H9 (cell line): ENCODE measurements around the gene CHD9. TPM values are rescaled to one million over a fixed set of nuclear protein-coding genes. Genes with fewer than 3 reads are reported as not detected.

Experiments
- DNase-seq: peaks from one replicate; pipeline ENCODE4 v3.0.0-alpha.2; 2017
- H2AFZ ChIP-seq: one replicate; pipeline ENCODE4 v1.6.1; 2013; ENCODE audit warnings: mild to moderate bottlenecking, low read length, control low read depth, moderate library complexity
- H2AK5ac ChIP-seq: 2 replicates; pipeline ENCODE4 v1.6.1; 2013; ENCODE audit warnings: low read length, control low read depth, mixed read lengths; ENCODE audit not compliant: insufficient read length
- H2BK120ac ChIP-seq: one replicate; pipeline ENCODE4 v1.6.1; 2013; ENCODE audit warnings: low read depth, mild to moderate bottlenecking, low read length, control low read depth, inconsistent platforms; ENCODE audit not compliant: poor library complexity, severe bottlenecking
- H2BK12ac ChIP-seq: 2 replicates; pipeline ENCODE4 v1.6.1; 2013; ENCODE audit warnings: low read length, control low read depth, mixed read lengths, low read depth; ENCODE audit not compliant: insufficient read length
- H2BK15ac ChIP-seq: 2 replicates; pipeline ENCODE4 v1.6.1; 2013; ENCODE audit warnings: low read depth, low read length, control low read depth
- H2BK20ac ChIP-seq: one replicate; pipeline ENCODE4 v1.6.1; 2013; ENCODE audit warnings: low read depth, mild to moderate bottlenecking, low read length, control low read depth, inconsistent platforms; ENCODE audit not compliant: poor library complexity, severe bottlenecking
- H2BK5ac ChIP-seq: 2 replicates; pipeline ENCODE4 v1.6.1; 2013; ENCODE audit warnings: low read length, control low read depth, mixed read lengths; ENCODE audit not compliant: insufficient read length
- H3K14ac ChIP-seq: 2 replicates; pipeline ENCODE4 v1.6.1; 2013; ENCODE audit warnings: low read length, control low read depth; ENCODE audit not compliant: insufficient read depth
- H3K18ac ChIP-seq: 2 replicates; pipeline ENCODE4 v1.6.1; 2013; ENCODE audit warnings: low read depth, mild to moderate bottlenecking, mixed read lengths, low read length, control low read depth; ENCODE audit not compliant: insufficient read length
- H3K23ac ChIP-seq: 2 replicates; pipeline ENCODE4 v1.6.1; 2013; ENCODE audit warnings: low read length, control low read depth, mixed read lengths, low read depth; ENCODE audit not compliant: insufficient read length
- H3K23me2 ChIP-seq: 2 replicates; pipeline ENCODE4 v1.6.1; 2013; ENCODE audit warnings: low read depth, mild to moderate bottlenecking, mixed read lengths, low read length, control low read depth; ENCODE audit not compliant: insufficient read length, poor library complexity, severe bottlenecking
- H3K27ac ChIP-seq: 2 replicates; pipeline ENCODE4 v1.5.1; 2013; ENCODE audit warnings: low read length, control low read depth, mixed read lengths, low read depth; ENCODE audit not compliant: insufficient read length
- H3K27me3 ChIP-seq: 2 replicates; pipeline ENCODE4 v1.6.1; 2013; ENCODE audit warnings: low read length, control low read depth, inconsistent platforms; ENCODE audit not compliant: insufficient read depth
- H3K4ac ChIP-seq: 2 replicates; pipeline ENCODE4 v1.6.1; 2013; ENCODE audit warnings: low read depth, mild to moderate bottlenecking, control low read depth, inconsistent platforms, low read length, moderate library complexity
- H3K4me1 ChIP-seq: 2 replicates; pipeline ENCODE4 v1.6.1; 2013; ENCODE audit warnings: low read length, control low read depth, inconsistent platforms; ENCODE audit not compliant: insufficient read depth
- H3K4me2 ChIP-seq: 2 replicates; pipeline ENCODE4 v1.6.1; 2013; ENCODE audit warnings: low read length, control low read depth, mixed read lengths; ENCODE audit not compliant: insufficient read length, insufficient read depth
- H3K56ac ChIP-seq: 2 replicates; pipeline ENCODE4 v1.6.1; 2013; ENCODE audit warnings: low read depth, mild to moderate bottlenecking, mixed read lengths, low read length, control low read depth; ENCODE audit not compliant: insufficient read length
- H3K79me1 ChIP-seq: 2 replicates; pipeline ENCODE4 v1.6.1; 2013; ENCODE audit warnings: low read depth, mild to moderate bottlenecking, moderate library complexity, low read length, control low read depth, inconsistent platforms; ENCODE audit not compliant: insufficient read depth, poor library complexity, severe bottlenecking
- H3K79me2 ChIP-seq: 2 replicates; pipeline ENCODE4 v1.6.1; 2013; ENCODE audit warnings: low read length, control low read depth, inconsistent platforms; ENCODE audit not compliant: insufficient read depth
- H3K9ac ChIP-seq: 2 replicates; pipeline ENCODE4 v1.6.1; 2013; ENCODE audit warnings: low read length, control low read depth, mixed read lengths; ENCODE audit not compliant: insufficient read length; ENCODE audit errors: extremely low read depth
- H3K9me3 ChIP-seq: one replicate; pipeline ENCODE4 v1.6.1; 2013; ENCODE audit warnings: low read depth, low read length, inconsistent platforms; ENCODE audit not compliant: control insufficient read depth
- H3T11ph ChIP-seq: one replicate; pipeline ENCODE4 v1.6.1; 2013; ENCODE audit warnings: mild to moderate bottlenecking, low read length, control low read depth, inconsistent platforms
- H4K20me1 ChIP-seq: one replicate; pipeline ENCODE4 v1.6.1; 2013; ENCODE audit not compliant: control insufficient read depth, insufficient read length, insufficient read depth
- H4K5ac ChIP-seq: 2 replicates; pipeline ENCODE4 v1.6.1; 2013; ENCODE audit warnings: low read depth, mild to moderate bottlenecking, mixed read lengths, low read length, control low read depth; ENCODE audit not compliant: insufficient read length
- H4K8ac ChIP-seq: replicated peaks from 2 replicates; pipeline ENCODE4 v1.6.1; 2013; ENCODE audit warnings: low read length, control low read depth, mixed read lengths, low read depth; ENCODE audit not compliant: insufficient read length
- H4K91ac ChIP-seq: 2 replicates; pipeline ENCODE4 v1.6.1; 2013; ENCODE audit warnings: low read depth, mild to moderate bottlenecking, moderate library complexity, mixed read lengths, low read length, control low read depth; ENCODE audit not compliant: insufficient read length
- H3K27ac Mint-ChIP-seq, 3 experiments: 2 replicates in 2 of 3; 3 replicates in 1 of 3; pipeline ENCODE4 v1.8.0; 2020 to 2021; ENCODE audit warnings: mixed read lengths in 3 of 3, mild to moderate bottlenecking in 1 of 3, moderate library complexity in 1 of 3
- H3K27me3 Mint-ChIP-seq: 2 replicates; pipeline ENCODE4 v1.8.0; 2021; ENCODE audit warnings: low read depth, mild to moderate bottlenecking, moderate library complexity, mixed read lengths
- H3K36me3 Mint-ChIP-seq, 3 experiments: 2 replicates in 2 of 3; 3 replicates in 1 of 3; pipeline ENCODE4 v1.8.0; 2020 to 2021; ENCODE audit warnings: low read depth in 3 of 3, mixed read lengths in 3 of 3; ENCODE audit not compliant: insufficient read depth in 1 of 3
- H3K4me1 Mint-ChIP-seq, 2 experiments: 2 replicates each; pipeline ENCODE4 v1.8.0; 2020; ENCODE audit warnings: mixed read lengths in 2 of 2
- H3K4me3 Mint-ChIP-seq, 2 experiments: 2 replicates in 1 of 2; 3 replicates in 1 of 2; pipeline ENCODE4 v1.8.0; 2020 to 2021; ENCODE audit warnings: mild to moderate bottlenecking in 2 of 2, mixed read lengths in 2 of 2, moderate library complexity in 1 of 2
- H3K9me3 Mint-ChIP-seq, 2 experiments: 2 replicates in 1 of 2; 3 replicates in 1 of 2; pipeline ENCODE4 v1.8.0; 2020; ENCODE audit warnings: mild to moderate bottlenecking in 2 of 2, mixed read lengths in 2 of 2, moderate library complexity in 1 of 2
- WGBS: extraction: QIAGEN DNeasy Blood & Tissue Kit; methylation state at CpG from one replicate; pipeline ENCODE4 v1.1.7; 2013; ENCODE audit warnings: missing lambda C conversion rate, low lambda C conversion rate, mixed read lengths; ENCODE audit not compliant: insufficient read length; ENCODE audit errors: extremely low coverage; 5-methylcytosine and 5-hydroxymethylcytosine counted together
- total RNA-seq: library from RNA; stranded (reverse); gene quantifications from 2 replicates; pipeline ENCODE4 v1.2.1, GENCODE V29; 2021
- TF ChIP-seq, protein P1 (sequence below): fragments of 200-600 bp; sonication (generic); conservative IDR thresholded peaks from 3 replicates; pipeline ENCODE4 v1.8.0; 2021; ENCODE audit warnings: antibody characterized with exemption, mild to moderate bottlenecking

The CHD9 gene
- total RNA-seq, 1 experiment from 2014 or later = 46.2 TPM

- Histone ChIP-seq H2BK20ac (no peak overlapping the region), H3K4me2 (no peak overlapping the region)
These were observed 50.8 kb downstream of the CHD9 start for GRCh38 chr16:53105565-53105964.

More at GRCh38 chr16:53105565-53105964, 50.8 kb downstream of the CHD9 start:
- H3K4me1 ChIP-seq = no peaks in the 10 kb centered on the region; the same call in 1 of the 2 replicates
- no peaks in the 10 kb centered on the region for H4K20me1 ChIP-seq
- H3K9me3 ChIP-seq = no peaks in the 10 kb centered on the region
- no peak overlapping the region for H4K5ac ChIP-seq
- DNase-seq = no peak
- no peak overlapping the region for H2AK5ac ChIP-seq
- H3K14ac ChIP-seq = no peak overlapping the region
- Mint-ChIP-seq H3K4me3 (no peak overlapping the region), H3K27me3 (no peaks in the 10 kb centered on the region), H3K4me1 (peaks cover 2 to 4% of the 10 kb centered on the region in 2 experiments; a peak in 1 of 4 replicates), H3K36me3 (peaks cover 0 to 8% (median 0%) of the 10 kb centered on the region in 3 experiments; a peak in 2 of 7 replicates), H3K9me3 (peaks cover 0 to 3% of the 10 kb centered on the region in 2 experiments; a peak in 1 of 5 replicates), H3K27ac (no peak overlapping the region)
- no peak overlapping the region for H4K91ac ChIP-seq
- H3K56ac ChIP-seq = no peak overlapping the region
- no peak overlapping the region for H2BK15ac ChIP-seq
- no peak overlapping the region for H2BK120ac ChIP-seq
- H3K27ac ChIP-seq = no peak overlapping the region
- no peak overlapping the region for H3K9ac ChIP-seq
- 0 out of 2 replicates have a peak, but pooled peaks cover 3% of the 10 kb centered on the region for H3K79me2 ChIP-seq
- no peak overlapping the region for H2BK5ac ChIP-seq
- H3T11ph ChIP-seq = no peak overlapping the region
- H2AFZ ChIP-seq = no peak overlapping the region
- H4K8ac ChIP-seq = no peak overlapping the region
- H3K79me1 ChIP-seq = no peaks in the 10 kb centered on the region
- no peak overlapping the region for H3K23ac ChIP-seq
- no peak overlapping the region for H2BK12ac ChIP-seq
- no peak overlapping the region for H3K18ac ChIP-seq
- WGBS = no CpG with 5 or more reads among the region's 5 CpGs
- no peaks in the 10 kb centered on the region for H3K27me3 ChIP-seq
- no peaks in the 10 kb centered on the region for H3K23me2 ChIP-seq
- TF ChIP-seq, protein P1, sequence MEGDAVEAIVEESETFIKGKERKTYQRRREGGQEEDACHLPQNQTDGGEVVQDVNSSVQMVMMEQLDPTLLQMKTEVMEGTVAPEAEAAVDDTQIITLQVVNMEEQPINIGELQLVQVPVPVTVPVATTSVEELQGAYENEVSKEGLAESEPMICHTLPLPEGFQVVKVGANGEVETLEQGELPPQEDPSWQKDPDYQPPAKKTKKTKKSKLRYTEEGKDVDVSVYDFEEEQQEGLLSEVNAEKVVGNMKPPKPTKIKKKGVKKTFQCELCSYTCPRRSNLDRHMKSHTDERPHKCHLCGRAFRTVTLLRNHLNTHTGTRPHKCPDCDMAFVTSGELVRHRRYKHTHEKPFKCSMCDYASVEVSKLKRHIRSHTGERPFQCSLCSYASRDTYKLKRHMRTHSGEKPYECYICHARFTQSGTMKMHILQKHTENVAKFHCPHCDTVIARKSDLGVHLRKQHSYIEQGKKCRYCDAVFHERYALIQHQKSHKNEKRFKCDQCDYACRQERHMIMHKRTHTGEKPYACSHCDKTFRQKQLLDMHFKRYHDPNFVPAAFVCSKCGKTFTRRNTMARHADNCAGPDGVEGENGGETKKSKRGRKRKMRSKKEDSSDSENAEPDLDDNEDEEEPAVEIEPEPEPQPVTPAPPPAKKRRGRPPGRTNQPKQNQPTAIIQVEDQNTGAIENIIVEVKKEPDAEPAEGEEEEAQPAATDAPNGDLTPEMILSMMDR = no peak
- no peak overlapping the region for H3K4ac ChIP-seq
